Ovary (tissue), 9 donors: ENCODE results near the gene SOST. TPM values are rescaled to one million over a fixed set of nuclear protein-coding genes. Genes with fewer than 3 reads are reported as not detected.

ENCODE experiments used
- DNase-seq, 5 donors: peaks; one replicate each; pipeline ENCODE4 v3.0.0-alpha.2; 2019 to 2020
- H3K27ac ChIP-seq, 2 donors: fragments of 200-600 bp; one replicate each; pipeline versions ENCODE4 v1.5.1 to v1.8.0; 2019 to 2022
- H3K27me3 ChIP-seq: fragments of 200-600 bp; one replicate; pipeline ENCODE4 v1.8.0; 2022
- H3K36me3 ChIP-seq: fragments of 200-600 bp; sonication (generic); one replicate; pipeline ENCODE4 v1.5.1; 2019
- H3K4me1 ChIP-seq: one replicate; pipeline ENCODE4 v1.8.1; 2013; ENCODE audit warnings: mild to moderate bottlenecking, moderate library complexity; ENCODE audit not compliant: insufficient read depth
- H3K4me3 ChIP-seq: fragments of 200-600 bp; sonication (generic); one replicate; pipeline ENCODE4 v1.5.1; 2017
- H3K9me3 ChIP-seq, 2 donors: fragments of 200-600 bp in 1 of 2; sonication (generic) in 1 of 2; one replicate each; pipeline versions ENCODE4 v1.5.1 to v1.8.1; 2013 to 2019; ENCODE audit warnings: mild to moderate bottlenecking in 1 of 2, moderate library complexity in 1 of 2
- EP300 ChIP-seq: sonication (generic); formaldehyde crosslinking; IDR thresholded peaks from one replicate; pipeline ENCODE4 v1.6.1; 2017; ENCODE audit warnings: antibody characterized with exemption
- POLR2A ChIP-seq: fragments of 450-650 bp; IDR thresholded peaks from one replicate; pipeline ENCODE4 v1.6.1; 2017; ENCODE audit warnings: antibody characterized with exemption, mild to moderate bottlenecking, moderate library complexity
- WGBS, 3 donors: extraction: QIAGEN DNeasy Blood & Tissue Kit in 1 of 3; methylation state at CpG; one replicate each; pipeline versions ENCODE4 v1.1.5 to v1.1.7; 2013 to 2017; 5-methylcytosine and 5-hydroxymethylcytosine counted together
- intact Hi-C, 4 donors: fragments of 100-400 bp; cut with DNase I; formaldehyde crosslinking; loops; one replicate each; pipeline versions ENCODE4 v1.11.0 to v1.15.1; 2022 to 2023
- polyA plus RNA-seq, 2 donors: library from polyadenylated mRNA; stranded (reverse); fragments of 200-250 nt in 1 of 2; fragments of 350-450 nt in 1 of 2; fragmentation: Illumina TruSeq in 1 of 2; extraction: RNeasy Lipid Tissue Mini Kit (QIAGEN cat#74804) in 1 of 2; gene quantifications; one replicate each; pipeline ENCODE4 v1.2.3, GENCODE V29; 2013 to 2014
- total RNA-seq, 7 donors: library from RNA; depleted of rRNA in 2 of 7; stranded (reverse); fragments of >200 nt in 2 of 7; fragmentation: NEBNext Ultra II Directional in 3 of 7; extraction: Animal tissue kit (Norgen Biotek cat#: 25700) in 3 of 7; gene quantifications; one replicate each; pipeline versions ENCODE4 v1.1.0 to v1.2.4, GENCODE V29; 2016 to 2023
- TF ChIP-seq, protein P1 (sequence below), 3 donors: fragments of 450-650 bp in 2 of 3; fragments of 200-600 bp in 1 of 3; IDR thresholded peaks; one replicate each; pipeline versions ENCODE4 v1.5.1 to v1.8.0; 2016 to 2022; ENCODE audit warnings: antibody characterized with exemption in 3 of 3, mild to moderate bottlenecking in 1 of 3
- donor health status: DM: no; HTN: no; CAD: no; lungs with moderate emphysema.
- donor health status: DM: no; HTN: no; CAD: no.
- donor health status: Bipolar disorder and iron deficiency.
- donor health status: DM: yes; HTN: yes; CAD: no.
- donor health status: DM: no; HTN: no; CAD: no.
- donor health status: DM: yes; HTN: yes; CAD: no.

The SOST gene
- total and polyA plus RNA-seq, 9 donors, result 0.30 TPM; not detected in 8

DNA sequence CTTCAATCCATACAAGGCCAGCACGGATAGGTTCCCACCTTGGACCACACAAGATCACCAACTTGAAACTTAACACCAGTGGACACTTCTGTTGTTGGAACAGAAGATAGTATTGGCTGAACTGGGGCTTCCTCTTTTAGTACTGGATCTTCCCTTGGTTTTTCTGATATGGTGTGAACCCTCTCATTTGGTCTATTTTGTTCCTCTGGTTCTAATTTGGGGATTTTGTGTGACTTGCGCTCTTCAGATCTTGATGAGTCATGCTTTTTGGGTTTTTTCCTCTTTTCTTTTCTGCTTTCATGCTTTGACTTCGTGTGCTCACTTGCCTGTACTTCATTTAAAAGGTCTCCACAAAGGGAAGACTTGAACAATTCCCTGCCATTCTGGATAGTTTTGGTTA lies 39.0 kb downstream of the SOST start:
- Histone ChIP-seq H3K9me3 (no peaks in the 10 kb centered on the region), H3K4me3 (no peak overlapping the region), H3K36me3 (no peaks in the 10 kb centered on the region), H3K27me3 (no peaks in the 10 kb centered on the region), H3K4me1 (no peaks in the 10 kb centered on the region), H3K27ac (no peak overlapping the region)
- DNase-seq, result no peak
- 75 to 88% (median 82%) methylated on average over 3 of the region's 3 CpGs for WGBS, 3 donors
- intact Hi-C loops, result no loop called here
- TF ChIP-seq EP300, result no peak
- no peak for TF ChIP-seq POLR2A
- TF ChIP-seq, protein P1, sequence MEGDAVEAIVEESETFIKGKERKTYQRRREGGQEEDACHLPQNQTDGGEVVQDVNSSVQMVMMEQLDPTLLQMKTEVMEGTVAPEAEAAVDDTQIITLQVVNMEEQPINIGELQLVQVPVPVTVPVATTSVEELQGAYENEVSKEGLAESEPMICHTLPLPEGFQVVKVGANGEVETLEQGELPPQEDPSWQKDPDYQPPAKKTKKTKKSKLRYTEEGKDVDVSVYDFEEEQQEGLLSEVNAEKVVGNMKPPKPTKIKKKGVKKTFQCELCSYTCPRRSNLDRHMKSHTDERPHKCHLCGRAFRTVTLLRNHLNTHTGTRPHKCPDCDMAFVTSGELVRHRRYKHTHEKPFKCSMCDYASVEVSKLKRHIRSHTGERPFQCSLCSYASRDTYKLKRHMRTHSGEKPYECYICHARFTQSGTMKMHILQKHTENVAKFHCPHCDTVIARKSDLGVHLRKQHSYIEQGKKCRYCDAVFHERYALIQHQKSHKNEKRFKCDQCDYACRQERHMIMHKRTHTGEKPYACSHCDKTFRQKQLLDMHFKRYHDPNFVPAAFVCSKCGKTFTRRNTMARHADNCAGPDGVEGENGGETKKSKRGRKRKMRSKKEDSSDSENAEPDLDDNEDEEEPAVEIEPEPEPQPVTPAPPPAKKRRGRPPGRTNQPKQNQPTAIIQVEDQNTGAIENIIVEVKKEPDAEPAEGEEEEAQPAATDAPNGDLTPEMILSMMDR (IDR thresholded peaks at IDR 0.05), result no peak

DNA sequence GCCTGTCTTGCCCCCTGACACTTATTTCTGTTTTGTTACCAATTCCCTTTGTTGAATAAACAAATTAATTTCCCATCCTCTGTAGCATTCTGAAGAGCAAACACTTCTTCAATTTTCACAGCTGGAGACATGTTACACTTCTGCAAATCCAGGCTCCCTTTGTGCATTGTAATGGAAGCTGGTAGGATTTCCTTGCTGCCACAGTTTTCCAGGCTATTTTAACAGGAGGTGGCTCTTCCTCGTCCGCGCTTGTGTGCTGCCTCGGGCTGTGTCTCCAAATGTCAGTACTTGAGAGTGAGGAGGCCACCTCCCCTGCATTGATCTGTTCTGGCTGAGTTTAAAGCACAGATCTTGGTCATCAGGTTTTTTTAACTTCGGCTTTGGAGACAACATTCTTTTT lies 40.0 kb downstream of the SOST start:
- intact Hi-C loops, result no loop called here
- 63 to 72% (median 66%) methylated on average over 5 of the region's 5 CpGs for WGBS, 3 donors
- H3K4me1 ChIP-seq, result no peaks in the 10 kb centered on the region
- H3K9me3 ChIP-seq, result no peaks in the 10 kb centered on the region
- H3K27ac ChIP-seq, result no peak overlapping the region
- DNase-seq, result no peak
- H3K36me3 ChIP-seq, result no peaks in the 10 kb centered on the region
- TF ChIP-seq EP300 (no peak), POLR2A (no peak)
- TF ChIP-seq, protein P1 (IDR thresholded peaks at IDR 0.05), result no peak
- H3K4me3 ChIP-seq, result no peak overlapping the region
- H3K27me3 ChIP-seq, result no peaks in the 10 kb centered on the region

DNA sequence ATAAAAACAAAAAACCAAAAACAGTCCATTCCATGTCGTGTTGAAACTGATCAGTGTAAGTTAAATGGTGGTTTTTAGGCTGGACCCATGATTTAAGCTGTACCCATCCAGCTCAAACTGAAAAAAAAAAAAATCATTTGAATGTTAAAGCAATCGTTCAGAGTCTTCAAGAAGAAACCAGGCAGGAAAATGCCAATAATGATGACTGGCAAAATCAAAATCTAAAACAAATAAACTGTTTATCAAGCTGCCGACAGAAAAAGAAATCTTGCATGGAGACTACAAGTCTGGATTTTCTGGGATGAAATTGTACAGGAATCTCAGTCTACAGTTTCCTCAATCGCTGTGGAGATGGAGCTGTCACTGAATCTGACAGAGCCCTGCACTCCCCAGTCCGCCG lies 40.7 kb downstream of the SOST start:
- Histone ChIP-seq H3K4me1 (peaks cover 2% of the 10 kb centered on the region), H3K27me3 (no peaks in the 10 kb centered on the region), H3K36me3 (no peaks in the 10 kb centered on the region), H3K9me3 (no peaks in the 10 kb centered on the region), H3K4me3 (no peak overlapping the region), H3K27ac (no peak overlapping the region)
- TF ChIP-seq, protein P1 (IDR thresholded peaks at IDR 0.05), result no peak
- no peak for TF ChIP-seq POLR2A
- no peak for TF ChIP-seq EP300
- whole genome bisulfite sequencing, 3 donors, result 59 to 66% (median 60%) methylated on average over 6 of the region's 6 CpGs
- DNase-seq, result no peak
- intact Hi-C loops, result no loop called here

DNA sequence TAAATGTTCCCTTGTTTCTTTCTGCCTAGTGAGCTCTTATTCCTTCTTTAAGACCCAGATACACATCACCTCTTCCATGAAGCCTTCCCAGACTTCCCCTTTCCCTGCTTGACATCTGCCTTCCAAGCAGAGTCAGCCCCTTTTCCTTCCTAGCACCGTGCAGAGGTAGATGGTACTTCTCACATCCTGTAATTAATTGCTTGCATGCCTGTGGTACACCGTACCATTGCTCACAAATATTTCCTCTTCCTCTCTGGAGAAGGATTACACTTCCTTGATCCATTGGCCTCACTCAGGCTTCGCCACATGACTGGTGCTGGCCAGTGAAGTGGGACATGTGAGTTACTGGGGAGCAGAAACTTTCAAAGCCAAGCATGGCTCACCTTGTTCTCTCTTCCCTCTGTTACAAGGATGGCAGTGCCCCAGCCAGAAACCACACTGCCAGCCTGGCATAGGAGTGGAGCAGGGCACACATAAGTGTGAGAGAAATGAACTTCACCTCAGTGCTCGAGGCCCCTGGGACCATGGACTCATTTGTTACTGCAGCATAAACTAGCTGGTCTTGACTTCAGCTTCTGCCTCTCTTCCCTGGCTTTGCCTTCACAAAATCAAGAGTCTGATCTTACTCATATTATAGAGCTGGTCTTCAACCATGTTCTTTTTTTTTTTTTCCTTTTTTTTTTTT lies 44.0 kb downstream of the SOST start:
- TF ChIP-seq, protein P1 (IDR thresholded peaks at IDR 0.05), result no peak
- TF ChIP-seq POLR2A, result no peak
- no peaks in the 10 kb centered on the region for H3K27me3 ChIP-seq

More for the DNA sequence above, 44.0 kb downstream of the SOST start:
- Histone ChIP-seq H3K4me3 (no peak overlapping the region), H3K4me1 (peaks cover 2% of the 10 kb centered on the region), H3K27ac (no peak overlapping the region), H3K9me3 (no peaks in the 10 kb centered on the region), H3K36me3 (no peaks in the 10 kb centered on the region)
- intact Hi-C loops, result loop anchor here in 2 of 4 donors (5.0 kb wide), 2 partner anchors 38 to 43 kb away; partner anchors contain the start of gene SOST (in 1 of the 2)
- DNase-seq, result no peak
- 70 to 82% (median 71%) methylated on average over 4 of the region's 4 CpGs for WGBS, 3 donors
